Measurements from ENCODE around the gene MTHFSD.

Gene MTHFSD

GRCh38 chr16:86570558-86571529, 15.8 kb upstream of the MTHFSD start:
- no peaks in the 10 kb centered on the region for H3K9me3 ChIP-seq
- TF ChIP-seq CTCF (IDR thresholded peaks at IDR 0.05) = no peak
- peaks cover 20% of the 10 kb centered on the region in 2 experiments for H3K4me1 ChIP-seq (ENCODE audit: control insufficient read depth in 1 of 2, insufficient read depth in 1 of 2, low read depth in 1 of 2, low read length in 1 of 2)
- H3K27ac ChIP-seq = no peak overlapping the region
- H3K4me3 ChIP-seq (ENCODE audit: low read depth in 1 of 2, low read length in 1 of 2) = no peak overlapping the region
- peaks cover 100% of the 10 kb centered on the region for H3K27me3 ChIP-seq
- H3K36me3 ChIP-seq = no peaks in the 10 kb centered on the region

- no peak overlapping the region for H3K4me3 ChIP-seq (ENCODE audit: low read depth in 1 of 2, low read length in 1 of 2)
- H3K36me3 ChIP-seq = no peaks in the 10 kb centered on the region
- H3K9me3 ChIP-seq = no peaks in the 10 kb centered on the region
- TF ChIP-seq CTCF (IDR thresholded peaks at IDR 0.05) = no peak
- H3K27ac ChIP-seq = no peak overlapping the region
- H3K4me1 ChIP-seq (ENCODE audit: control insufficient read depth in 1 of 2, insufficient read depth in 1 of 2, low read depth in 1 of 2, low read length in 1 of 2) = peaks cover 21 to 23% of the 10 kb centered on the region in 2 experiments
- peaks cover 100% of the 10 kb centered on the region for H3K27me3 ChIP-seq
These were observed 14.8 kb upstream of the MTHFSD start for GRCh38 chr16:86569701-86570447.

- H3K4me3 ChIP-seq (ENCODE audit: low read depth in 1 of 2, low read length in 1 of 2) = no peak overlapping the region
- no peak overlapping the region for H3K27ac ChIP-seq
- no peaks in the 10 kb centered on the region for H3K36me3 ChIP-seq
- peaks cover 100% of the 10 kb centered on the region for H3K27me3 ChIP-seq
- peaks cover 25 to 29% of the 10 kb centered on the region in 2 experiments for H3K4me1 ChIP-seq (ENCODE audit: control insufficient read depth in 1 of 2, insufficient read depth in 1 of 2, low read depth in 1 of 2, low read length in 1 of 2)
- TF ChIP-seq CTCF (IDR thresholded peaks at IDR 0.05) = no peak
- no peaks in the 10 kb centered on the region for H3K9me3 ChIP-seq
These were observed 13.9 kb upstream of the MTHFSD start for GRCh38 chr16:86568677-86569623.

- Histone ChIP-seq H3K27me3 (peaks cover 100% of the 10 kb centered on the region), H3K4me3 (ENCODE audit: low read depth in 1 of 2, low read length in 1 of 2) (no peak overlapping the region), H3K9me3 (no peaks in the 10 kb centered on the region), H3K4me1 (ENCODE audit: control insufficient read depth in 1 of 2, insufficient read depth in 1 of 2, low read depth in 1 of 2, low read length in 1 of 2) (peaks cover 30 to 32% of the 10 kb centered on the region in 2 experiments), H3K27ac (no peak overlapping the region), H3K36me3 (no peaks in the 10 kb centered on the region)
- no peak for TF ChIP-seq CTCF (IDR thresholded peaks at IDR 0.05)
These were observed 12.9 kb upstream of the MTHFSD start for GRCh38 chr16:86567701-86568581.

Data from neutrophil (primary cell).